Stimulated activated CD8-positive, alpha-beta memory T cell treated with anti-CD3 and anti-CD28 coated beads, Interleukin-12 subunit alpha, Interleukin-12 subunit beta, amount 100 ng/mL, for 1 hour (primary cell): ENCODE results near the gene CFAP221.

Source experiments
- DNase-seq: peaks from one replicate; pipeline ENCODE4 v3.0.0-alpha.2; 2020; ENCODE audit warnings: low read depth

CFAP221 gene

DNA sequence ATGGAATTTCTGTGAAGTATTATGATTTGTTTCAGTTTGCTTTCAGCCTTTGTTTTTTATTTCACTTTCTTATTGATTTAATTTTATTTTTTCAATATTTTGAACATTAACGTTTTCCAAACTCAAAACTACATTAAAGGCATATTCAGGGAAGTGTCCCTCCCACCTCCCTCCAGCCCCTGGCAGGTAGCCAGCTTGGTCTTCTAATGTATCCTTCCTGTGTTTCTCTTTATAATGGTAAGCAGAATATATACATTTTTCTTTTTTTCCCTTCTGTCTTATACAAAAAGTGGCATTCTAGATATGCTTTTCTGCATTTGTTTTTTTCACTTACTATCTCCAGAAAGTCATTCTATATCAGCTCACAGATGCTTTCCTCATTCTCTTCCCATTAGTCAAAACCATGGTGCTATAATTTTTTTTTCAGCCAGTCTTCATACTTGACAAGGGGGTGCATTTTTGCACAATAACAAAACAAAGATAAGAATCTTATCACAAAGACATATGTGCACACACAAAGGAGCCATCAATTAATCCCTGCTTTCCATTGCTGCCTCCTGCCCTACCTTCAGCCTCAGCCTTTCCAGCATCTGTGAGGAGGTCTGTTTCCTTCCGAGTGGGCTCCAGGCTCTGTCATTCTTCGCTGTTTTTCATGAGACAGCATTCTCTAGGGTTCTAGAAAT lies 101.1 kb downstream of the CFAP221 start:
- no peak for DNase-seq

DNA sequence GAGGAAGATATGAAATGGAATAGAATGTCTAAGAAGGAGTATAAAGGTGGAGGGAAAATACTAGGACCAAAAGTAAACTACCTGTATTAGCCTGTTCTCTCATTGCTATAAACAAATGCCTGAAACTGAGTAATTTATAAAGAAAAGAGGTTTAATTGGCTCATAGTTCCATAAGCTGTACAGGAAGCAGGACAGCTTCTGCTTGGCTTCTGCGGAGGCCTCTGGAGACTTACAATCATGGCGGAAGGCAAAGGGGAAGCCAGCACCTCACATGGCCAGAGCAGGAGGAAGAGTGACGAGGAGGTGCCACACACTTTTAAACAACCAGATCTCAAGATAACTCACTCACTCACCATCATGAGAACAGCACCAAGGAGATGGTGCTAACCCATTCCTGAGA lies 101.9 kb downstream of the CFAP221 start:
- no peak for DNase-seq

DNA sequence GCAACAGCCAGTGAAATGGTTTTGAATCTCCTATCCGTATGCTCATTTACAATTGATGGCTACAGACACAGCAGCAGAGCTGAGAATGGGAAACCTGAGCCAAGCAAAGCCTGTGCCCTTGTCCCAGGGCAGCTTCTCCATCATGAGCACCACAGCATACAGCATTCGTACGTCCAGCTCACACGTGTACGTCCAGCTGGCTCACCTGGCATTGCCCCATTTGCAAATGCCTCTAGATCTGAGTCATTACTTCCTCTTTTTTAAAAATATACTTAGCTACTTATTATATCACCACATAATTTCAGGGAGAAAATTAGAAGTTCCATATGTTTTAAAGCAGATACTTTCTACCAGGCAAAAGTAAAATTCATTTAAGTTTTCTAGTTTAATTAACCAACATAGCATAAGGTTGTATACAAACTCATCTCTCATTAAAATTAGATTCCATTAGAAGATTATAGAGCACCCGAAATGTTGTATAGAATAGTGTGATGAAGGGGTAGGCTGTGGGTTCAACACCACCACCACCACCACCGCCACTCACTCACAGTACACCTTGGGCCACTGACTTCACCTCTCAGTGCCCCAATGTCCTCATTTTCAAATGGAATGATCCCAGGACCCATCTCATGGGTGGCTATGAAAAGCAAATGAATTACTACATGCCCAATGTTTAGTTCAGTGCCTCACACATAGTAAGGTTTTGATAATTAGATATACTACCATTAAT lies 103.4 kb downstream of the CFAP221 start:
- DNase-seq: no peak

DNA sequence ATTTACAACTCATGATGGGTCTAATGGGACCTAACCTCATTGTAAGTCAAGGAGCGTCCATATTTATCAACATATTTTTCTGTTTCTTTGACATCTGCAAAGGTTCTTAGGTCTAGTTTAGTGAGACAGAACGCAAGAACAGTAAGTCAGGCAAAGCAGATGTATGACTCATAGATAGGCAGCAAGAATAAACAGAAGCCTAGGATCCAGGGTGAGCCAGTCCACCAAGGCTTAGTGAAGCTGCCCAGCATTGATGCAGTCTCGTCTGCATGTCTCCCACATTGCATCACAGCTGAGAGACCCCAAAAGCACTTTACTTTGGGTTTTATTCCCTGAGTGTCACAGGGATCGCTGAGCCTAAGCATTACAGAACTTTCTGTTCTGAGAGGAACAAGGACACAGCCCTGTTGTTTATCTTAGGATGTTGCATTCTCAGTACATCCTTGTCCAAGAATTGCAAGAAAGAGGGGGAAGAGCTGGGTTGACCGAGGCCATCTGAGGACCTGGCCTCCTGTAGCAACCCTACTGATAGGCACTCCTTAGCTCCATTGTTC lies 105.2 kb downstream of the CFAP221 start:
- no peak for DNase-seq

DNA sequence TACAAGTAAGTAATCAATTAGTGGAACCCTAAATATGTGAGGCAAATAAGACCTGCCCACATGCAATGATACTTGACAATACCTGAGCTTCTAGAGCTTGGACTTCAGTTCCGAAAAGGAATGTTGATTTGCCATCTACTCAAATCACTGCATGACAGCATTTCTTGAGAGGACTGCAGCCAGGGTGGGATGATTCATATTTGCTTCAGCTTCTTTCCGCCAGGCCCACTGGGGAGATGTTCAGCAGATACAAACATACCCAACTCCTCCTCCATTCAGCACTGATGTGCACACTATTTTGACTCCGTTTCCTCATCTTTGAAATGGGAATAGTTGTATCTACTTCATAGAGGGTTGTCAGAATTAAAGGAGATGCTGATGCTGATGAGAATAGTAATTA lies 106.0 kb downstream of the CFAP221 start:
- no peak for DNase-seq

DNA sequence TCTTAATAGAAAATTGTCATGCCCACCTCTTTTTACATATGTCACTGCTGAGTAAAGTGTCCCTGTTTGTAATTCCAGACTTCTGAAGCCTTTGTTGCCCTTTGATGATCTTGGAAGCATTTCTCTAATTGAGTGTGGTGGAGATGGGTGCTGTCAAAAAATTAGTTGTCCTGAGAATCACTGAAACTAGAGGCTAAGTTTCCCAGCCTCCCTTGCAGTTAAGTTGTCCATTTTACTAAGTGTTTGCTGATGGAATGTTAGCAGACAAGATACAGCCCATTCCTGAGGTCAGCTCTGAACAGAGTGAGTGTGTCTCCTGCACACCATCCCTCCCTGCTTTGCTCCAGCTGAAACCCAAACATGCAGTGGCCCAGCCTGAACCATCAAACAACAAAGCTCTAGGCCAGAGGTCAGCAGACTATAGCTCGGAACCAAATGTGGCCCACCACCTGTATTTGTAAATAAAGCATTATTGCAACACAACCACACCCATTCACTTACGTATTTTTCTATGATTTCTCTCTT lies 106.7 kb downstream of the CFAP221 start:
- no peak for DNase-seq

DNA sequence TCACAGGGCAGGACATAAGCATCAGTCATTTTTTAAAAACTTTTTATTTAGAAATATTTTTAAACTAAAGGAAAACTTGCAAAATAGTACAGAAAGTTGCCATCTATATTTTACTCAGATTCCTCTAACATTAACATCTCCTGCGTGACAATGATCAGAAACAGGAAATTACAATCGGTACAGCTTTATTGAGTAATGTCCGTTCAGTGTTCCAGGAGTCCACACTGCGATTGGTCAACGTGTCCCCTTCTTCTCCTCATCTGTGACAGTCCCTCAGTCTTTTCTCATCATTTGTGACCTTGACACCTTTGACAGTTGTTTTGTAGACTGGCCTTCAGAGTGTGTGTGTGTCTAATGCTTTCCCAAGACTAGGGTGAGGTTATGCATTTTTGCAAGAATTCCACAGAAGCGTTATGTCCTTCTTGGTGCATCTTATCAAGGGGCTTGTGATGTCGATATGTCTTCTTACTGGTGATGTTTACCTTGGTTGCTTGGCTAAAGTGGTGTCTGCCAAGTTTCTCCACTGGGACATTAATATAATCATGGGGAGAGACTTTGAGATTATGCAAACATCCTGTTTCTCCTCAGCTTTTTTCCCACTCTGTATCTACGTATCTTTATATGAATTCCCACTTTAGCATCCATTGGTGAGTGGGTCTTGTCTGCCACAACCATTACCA lies 113.4 kb downstream of the CFAP221 start:
- no peak for DNase-seq

DNA sequence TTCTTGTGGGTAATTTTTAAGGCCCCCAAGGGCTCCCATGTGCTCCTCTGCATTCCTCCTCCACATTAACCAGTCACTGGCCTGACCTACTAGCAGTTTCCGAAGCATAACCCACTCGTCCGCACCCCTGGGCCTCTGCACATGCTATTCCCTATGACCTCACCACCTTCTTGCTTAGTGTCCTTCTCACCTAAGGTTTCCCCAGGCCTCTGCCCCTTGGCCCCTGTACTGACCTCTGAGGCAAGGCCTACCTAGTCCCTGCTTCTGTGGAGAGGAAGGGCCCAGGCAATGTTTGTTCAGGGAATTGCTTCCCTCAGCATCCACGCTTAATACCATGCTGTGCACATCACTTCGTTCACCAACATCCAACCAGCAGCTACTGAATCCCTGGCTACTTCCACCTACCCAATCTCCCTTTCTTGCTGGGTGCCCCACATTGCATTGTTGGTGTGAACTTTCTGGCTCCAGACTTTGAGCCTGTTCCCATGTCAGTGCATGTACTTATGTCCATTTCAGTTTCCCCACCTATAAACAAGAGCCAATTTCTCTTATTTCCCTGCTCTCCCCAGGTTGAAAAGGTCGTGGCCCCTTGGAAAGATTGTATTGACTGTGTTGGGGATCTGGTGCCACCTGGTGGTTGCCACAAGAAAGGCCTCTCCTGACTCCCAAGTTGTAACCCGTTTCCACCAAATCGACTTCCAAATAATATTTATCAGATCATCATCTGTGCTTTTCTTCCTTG lies 115.5 kb downstream of the CFAP221 start:
- DNase-seq: peak; percentile 20

DNA sequence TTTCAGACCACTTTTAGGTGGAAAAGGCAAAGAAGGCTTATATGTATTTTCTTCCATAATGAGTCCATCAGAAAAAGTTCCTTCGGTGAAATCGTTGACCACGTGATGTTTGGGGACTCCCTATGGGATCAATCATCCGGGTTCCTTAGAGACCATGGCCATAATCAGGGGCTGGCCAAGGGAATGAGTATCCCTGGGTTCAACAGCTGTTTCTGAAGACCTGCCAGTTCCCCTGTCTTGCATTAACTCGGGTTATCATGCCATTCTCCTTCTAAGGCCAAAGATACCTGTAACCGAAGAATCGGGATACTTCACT lies 116.1 kb downstream of the CFAP221 start:
- DNase-seq: no peak

DNA sequence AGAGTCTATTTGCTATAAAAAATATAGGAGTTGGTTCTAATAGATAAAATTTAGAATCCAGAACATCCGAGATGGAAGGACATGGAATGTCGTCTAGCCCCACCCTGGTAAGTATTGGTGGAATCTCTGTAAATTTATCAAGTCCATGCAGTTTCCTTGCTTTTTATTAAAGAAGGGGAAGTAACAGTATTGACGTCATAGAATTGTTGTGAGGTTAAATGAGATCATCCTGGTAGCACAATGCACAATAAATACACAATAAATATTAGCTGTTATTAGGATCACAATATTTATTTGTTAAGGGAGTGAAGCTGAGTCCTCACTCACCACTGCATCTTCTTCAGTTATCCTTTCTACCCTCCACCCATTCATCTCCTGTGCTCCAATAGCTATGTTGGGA lies 118.0 kb downstream of the CFAP221 start:
- no peak for DNase-seq

DNA sequence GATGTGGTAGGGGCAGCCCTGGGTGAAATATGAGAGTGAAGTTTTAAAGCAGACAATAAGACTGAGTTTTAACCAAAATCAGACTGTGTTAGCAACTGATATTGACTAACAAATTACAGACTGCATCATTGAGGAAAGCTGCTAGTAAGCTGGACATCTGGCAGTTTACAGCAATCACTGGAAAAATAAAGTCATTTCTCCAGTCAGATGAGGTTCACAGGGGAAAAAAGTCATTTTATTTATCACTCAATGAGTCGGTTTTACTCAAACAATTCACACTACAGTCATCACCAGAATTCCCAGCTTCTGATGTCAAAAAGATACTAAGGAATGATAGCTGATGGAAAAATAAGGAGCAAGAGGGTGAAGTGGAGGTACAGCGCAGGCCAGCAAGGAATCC lies 124.3 kb downstream of the CFAP221 start:
- no peak for DNase-seq

DNA sequence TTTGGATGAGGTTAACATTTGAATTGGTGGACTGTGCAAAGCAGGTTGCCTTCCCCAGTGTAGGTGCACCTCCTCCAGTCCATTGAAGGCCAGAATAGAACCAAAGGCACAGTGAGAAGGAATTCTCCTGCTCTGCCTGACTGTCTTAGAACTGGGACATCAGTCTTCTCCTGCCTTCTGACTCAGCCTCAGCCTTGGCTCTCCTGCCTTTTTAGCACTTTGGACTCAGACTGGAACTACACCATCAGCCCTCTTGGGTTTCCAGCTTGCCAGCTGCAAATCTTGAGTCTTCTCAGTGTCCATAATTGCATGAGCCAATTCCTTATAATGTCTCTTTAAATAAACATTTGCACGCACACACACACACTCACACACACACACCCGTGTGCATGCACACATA lies 126.8 kb downstream of the CFAP221 start:
- DNase-seq: no peak

DNA sequence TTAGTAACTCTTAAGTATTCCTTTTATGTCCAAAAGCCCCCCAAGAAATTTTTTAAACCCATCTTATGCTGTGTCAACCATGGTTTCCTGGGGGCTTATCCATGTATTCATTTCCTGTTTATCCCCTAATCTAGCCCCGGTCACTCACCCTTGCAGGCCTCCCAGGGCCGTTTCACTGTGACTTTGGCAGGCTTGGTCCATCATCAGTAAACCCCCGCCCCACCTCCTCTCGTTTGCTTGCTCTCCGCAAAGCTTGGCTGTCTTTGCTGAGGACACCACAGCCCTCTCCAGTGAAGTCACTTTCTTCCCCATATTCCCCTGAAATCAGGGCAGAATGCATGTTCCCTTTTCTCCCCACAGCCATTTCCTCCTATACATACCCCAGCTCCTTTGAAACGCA lies 127.5 kb downstream of the CFAP221 start:
- DNase-seq: no peak

DNA sequence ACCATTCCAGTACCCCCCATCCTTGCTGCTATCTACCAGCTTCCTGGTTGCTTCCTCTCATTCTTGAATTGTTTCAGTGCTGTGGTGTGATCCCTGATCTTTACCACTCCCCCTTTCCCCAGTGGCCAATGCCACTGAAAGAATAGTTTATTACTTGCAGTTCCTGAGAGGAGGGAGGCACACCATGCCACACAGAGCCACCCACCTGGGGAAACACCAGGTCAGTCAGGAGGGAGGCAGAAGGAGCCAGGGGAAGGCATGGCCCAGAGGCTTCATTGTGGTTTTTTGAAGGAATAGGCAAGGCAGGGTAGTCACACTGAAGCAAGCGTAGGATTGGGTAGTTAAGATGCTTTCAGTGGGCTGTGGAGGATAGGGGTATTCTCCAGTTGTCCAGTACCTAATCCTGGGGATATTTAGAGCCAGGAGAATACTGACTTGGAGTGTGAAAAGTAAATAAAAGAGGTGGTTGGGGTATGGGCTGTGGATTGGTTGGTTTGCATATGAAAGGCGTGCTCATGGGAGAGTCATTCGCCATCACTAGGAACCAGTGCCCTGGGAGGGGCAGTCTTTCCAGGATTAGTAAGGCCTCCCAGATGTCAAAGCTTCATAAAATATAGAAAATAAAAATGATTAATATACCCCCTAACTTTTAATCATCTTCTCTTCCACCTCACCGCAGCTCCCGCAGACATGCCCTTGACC lies 128.1 kb downstream of the CFAP221 start:
- no peak for DNase-seq

DNA sequence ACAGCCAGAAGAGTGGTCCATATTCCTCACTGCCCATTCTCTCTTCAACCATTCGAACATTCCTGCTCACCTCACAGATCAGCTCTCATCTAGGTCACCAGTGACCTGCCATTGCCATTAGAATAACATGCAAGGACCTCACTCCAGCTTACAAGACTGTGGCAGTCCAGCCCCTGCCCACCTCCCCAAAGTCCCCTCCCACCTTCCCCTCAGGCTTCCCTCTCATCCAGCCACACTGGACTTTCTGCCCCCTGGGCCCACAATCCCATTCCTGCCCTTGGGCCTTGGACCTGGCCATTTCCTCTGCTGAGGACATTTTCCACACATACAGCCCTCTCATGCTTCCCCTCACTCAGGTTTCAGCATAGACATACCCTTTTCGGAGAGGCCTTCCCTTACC lies 129.5 kb downstream of the CFAP221 start:
- no peak for DNase-seq

DNA sequence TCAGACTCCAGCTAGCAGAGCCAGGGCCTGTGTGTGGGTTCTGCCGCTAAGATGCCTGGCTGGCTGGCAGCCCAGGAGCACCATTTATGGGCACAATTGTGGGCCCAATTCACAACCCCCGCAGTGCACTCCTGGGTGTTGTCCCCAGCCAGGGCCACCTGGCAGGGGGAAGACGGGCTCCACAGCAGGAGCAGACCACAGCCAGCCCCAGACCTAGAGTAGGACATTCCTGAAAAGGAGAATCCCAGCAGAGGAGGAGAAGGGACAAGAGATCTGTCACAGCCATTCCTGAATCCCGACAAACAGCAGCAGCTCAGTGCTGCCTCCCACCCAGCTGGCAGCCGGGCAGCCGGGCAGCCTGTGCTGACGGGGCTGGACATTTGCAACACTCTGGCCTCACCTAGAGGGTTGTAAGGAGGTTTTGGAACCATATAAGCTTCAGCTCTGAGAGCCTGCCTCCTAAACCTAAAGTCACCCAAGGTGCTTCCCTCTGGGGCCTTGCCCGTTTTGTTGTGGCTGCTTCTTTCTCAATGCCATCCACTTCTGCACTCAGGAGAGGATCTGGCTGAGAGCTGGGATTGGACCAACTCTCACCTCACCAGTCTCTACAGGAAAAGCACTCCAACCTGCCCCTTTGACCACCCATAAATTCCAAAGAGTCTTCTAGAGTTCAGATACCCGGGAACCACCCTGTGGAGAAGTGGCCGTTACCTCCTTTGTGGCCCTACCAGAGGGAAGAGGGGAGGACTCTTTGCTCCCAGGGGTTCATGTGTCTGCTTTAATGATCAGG lies 130.7 kb downstream of the CFAP221 start:
- DNase-seq: no peak

DNA sequence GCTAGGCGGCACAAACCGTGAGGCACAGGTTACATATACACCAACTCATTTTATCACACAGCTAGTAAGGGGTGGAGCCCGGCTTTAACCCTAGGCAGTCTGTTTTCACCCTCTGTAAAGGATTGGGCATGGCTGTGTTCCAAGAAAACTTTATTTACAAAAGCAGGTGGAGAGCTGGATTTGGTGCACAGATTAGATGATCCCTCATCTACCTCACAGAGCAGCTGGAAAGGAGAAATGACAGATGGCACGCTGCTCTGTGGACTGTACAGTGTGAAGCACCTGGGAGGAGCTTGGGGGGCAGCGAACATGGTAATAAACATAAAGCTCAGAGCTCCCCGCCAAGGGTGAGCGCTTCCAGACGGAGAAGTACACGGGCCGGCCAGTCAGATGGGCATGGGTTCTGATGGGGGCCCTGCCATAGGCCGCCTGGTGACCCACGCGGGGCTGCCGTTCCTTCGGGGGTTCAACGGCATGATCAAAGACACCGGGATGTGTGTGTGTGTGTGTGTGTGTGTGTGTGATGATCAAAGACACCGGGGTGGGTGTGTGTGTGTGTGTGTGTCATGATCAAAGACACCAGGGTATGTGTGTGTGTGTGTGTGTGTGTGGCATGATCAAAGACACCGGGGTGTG lies 133.9 kb downstream of the CFAP221 start:
- DNase-seq: no peak

DNA sequence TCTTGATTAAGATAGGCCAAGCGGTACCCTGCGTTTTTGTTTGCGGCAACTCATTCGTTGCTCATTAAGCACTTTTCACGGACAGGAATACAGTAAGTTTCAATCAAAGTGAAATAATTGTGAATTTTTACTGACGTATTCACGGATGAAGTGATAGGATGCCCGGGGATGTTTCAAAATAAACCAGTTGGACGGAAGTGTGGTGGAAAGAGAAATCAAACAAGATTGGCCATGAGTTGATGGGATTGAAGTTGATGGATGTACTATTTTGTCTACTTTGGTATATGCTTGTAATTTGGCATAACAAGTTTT lies 135.2 kb downstream of the CFAP221 start:
- no peak for DNase-seq

DNA sequence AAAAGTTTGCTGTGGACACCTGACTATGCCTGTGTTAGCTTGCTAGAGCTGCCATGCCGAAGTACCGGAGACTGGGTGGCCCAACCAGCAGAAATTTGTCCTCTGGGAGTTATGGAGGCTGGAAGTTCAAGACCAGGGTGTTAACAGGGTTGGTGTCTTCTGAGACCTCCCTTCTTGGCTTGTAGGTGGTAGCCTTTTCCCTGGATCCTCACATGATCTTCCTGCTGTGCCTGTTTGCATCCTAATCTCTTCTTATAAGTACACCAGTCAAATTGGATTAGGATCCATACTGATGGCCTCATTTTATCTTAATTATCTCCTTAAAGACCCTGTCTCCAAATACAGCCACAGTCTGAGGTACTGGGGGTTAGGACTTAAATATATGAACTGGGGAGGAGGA lies 135.6 kb downstream of the CFAP221 start:
- no peak for DNase-seq

DNA sequence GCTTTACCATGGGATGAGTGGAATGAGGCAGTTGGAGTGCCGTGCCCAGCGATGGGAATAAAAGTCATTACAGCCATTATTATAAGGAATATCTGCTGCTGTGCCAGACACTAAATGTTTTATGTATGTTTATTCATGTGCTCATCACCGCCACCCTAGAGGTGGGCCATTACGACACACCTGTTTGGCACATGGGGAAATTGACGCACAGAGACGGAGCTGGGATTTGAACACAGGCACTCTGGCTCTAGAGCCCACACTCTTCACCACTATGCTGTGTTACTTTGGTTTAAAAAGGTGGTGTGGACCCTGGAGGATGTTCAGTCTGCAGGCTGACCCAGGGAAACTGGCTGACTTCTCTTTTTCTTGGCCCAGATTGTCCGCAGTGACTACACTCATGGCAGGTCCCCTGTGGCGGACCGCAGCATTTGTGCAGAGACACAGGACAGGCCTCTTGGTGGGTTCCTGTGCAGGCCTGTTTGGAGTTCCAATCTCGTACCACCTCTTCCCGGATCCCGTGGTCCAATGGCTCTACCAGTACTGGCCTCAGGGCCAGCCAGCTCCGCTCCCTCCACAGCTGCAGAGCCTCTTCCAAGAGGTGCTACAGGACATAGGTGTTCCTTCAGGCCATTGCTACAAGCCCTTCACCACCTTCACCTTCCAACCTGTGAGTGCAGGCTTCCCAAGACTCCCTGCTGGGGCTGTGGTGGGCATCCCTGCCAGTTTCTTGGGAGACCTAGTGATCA lies 136.4 kb downstream of the CFAP221 start:
- no peak for DNase-seq
